ENCODE results near the gene OR5J2. TPM values are rescaled to one million over a fixed set of nuclear protein-coding genes. Genes with fewer than 3 reads are reported as not detected.
"Not testable (repeated sequence)": the region's sequence is repeated elsewhere in the genome, so short reads cannot be mapped to it uniquely, and the experiment has no call there.

The OR5J2 gene
- not detected for total RNA-seq
- not detected for polyA plus RNA-seq
- long read RNA-seq, donor 1: 0 reads
- long read RNA-seq, donor 2: 0 reads
- long read RNA-seq, donor 3: 0 reads
- long read RNA-seq, donor 4: 0 reads
- long read RNA-seq, donor 5: 0 reads
- long read RNA-seq, donor 6: 0 reads
- long read RNA-seq, donor 7: 0 reads
- long read RNA-seq, donor 8: 0 reads
- long read RNA-seq, donor 9: 0 reads
- long read RNA-seq, donor 10: 0 reads

DNA sequence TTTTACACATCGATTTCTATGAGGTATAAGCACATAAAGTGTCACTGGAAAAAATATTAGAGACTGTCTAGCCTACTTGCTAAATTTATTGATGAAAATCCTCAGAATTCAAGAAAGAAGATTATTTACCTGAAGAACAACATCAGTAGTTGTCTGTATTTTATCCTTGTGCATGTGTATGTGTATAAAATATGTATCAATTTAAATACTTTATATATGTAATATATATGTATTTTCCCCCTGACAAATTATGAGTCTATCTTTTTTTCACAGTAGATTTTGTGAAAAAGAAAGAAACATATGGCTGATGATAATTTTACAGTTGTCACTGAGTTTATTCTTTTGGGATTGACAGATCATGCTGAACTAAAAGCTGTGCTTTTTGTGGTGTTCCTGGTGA is at the start of gene OR5J2:
Gene OR5J2 (plus strand): TSS at position 301 of the 400 bp plus-strand sequence. CDS start 0 bp downstream, at position 301.
- TF ChIP-seq CTCF (IDR thresholded peaks at IDR 0.05): no peak
- no peak for TF ChIP-seq POLR2AphosphoS5 (IDR thresholded peaks at IDR 0.05)
- TF ChIP-seq POLR2A (IDR thresholded peaks at IDR 0.05): no peak
- TF ChIP-seq EP300 (IDR thresholded peaks at IDR 0.05): no peak
- Histone ChIP-seq H3K4me1 (no peaks in the 10 kb centered on the region), H3K27ac (no peak within 1 kb of the TSS), H3K27me3 (no peaks in the 10 kb centered on the region), H3K4me3 (no peak within 1 kb of the TSS), H3K9me3 (peaks cover 0 to 22% (median 13%) of the 10 kb centered on the region in 4 donors), H3K36me3 (no peaks in the 10 kb centered on the region)
- DNase-seq: no peak
- intact Hi-C loops (cut with DNase I; ENCODE audit: low total_unique reads): no loop called here
- whole genome bisulfite sequencing, 5 donors: 57 to 74% (median 60%) methylated on average over 1 of the region's 1 CpG

GRCh38 chr11:56140151-56140661 is 36.2 kb upstream of the OR5J2 start, which contains the start of gene OR8J3:
TSS of gene OR8J3 (minus strand) at chr11:56140201. CDS start at chr11:56137718, 2,483 bp downstream.
- Histone ChIP-seq H3K4me1 (no peaks in the 10 kb centered on the region), H3K27ac (no peak within 1 kb of the TSS), H3K4me3 (no peak within 1 kb of the TSS), H3K9me3 (peaks cover 0 to 17% (median 0%) of the 10 kb centered on the region in 4 donors), H3K36me3 (no peaks in the 10 kb centered on the region), H3K27me3 (no peaks in the 10 kb centered on the region)
- no peak for DNase-seq
- intact Hi-C loops (cut with DNase I; ENCODE audit: low total_unique reads): no loop called here
- TF ChIP-seq CTCF (IDR thresholded peaks at IDR 0.05) (no peak), POLR2AphosphoS5 (IDR thresholded peaks at IDR 0.05) (no peak), POLR2A (IDR thresholded peaks at IDR 0.05) (no peak), EP300 (IDR thresholded peaks at IDR 0.05) (no peak)

DNA sequence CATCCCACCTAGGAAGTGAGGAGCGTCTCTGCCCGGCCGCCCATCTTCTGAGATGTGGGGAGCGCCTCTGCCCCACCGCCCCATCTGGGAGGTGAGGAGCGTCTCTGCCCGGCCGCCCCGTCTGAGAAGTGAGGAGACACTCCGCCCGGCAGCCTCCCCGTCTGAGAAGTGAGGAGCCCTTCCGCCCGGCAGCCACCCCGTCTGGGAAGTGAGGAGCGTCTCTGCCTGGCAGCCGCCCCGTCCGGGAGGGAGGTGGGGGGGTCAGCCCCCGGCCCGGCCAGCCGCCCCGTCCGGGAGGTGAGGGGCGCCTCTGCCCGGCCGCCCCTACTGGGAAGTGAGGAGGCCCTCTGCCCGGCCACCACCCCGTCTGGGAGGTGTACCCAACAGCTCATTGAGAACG is 32.7 kb upstream of the OR5J2 start:
- WGBS, 5 donors: 95 to 98% (median 95%) methylated on average over 9 to 30 of the region's 30 CpGs
- H3K36me3 ChIP-seq; H3K27me3 ChIP-seq; DNase-seq; intact Hi-C loops (cut with DNase I; ENCODE audit: low total_unique reads); H3K4me1 ChIP-seq; H3K27ac ChIP-seq; H3K4me3 ChIP-seq: not testable (repeated sequence)
- H3K9me3 ChIP-seq: peaks cover 0 to 13% (median 0%) of the 10 kb centered on the region in 4 donors

DNA sequence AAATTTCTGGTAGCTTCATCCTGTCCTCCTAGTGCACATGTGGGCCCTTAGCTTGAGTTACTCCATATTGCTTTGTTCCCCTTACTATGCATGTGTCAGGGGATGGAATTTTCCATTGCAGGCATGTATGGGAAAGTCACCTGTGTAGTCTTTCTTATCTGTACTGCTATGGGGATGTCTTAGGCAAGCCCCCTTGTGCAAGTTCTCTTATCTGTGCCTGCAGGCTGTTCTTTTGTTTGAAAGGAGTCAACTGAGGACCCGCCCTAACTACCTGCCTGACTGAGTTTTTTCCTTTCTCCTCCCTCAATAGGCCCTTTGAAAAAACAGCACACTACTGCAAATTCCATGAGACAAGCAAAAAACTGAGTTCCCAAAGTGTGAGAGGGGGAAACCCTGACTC is 25.0 kb upstream of the OR5J2 start:
- Histone ChIP-seq H3K27ac (no peak overlapping the region), H3K4me1 (no peaks in the 10 kb centered on the region), H3K9me3 (peaks cover 0 to 66% (median 28%) of the 10 kb centered on the region in 4 donors), H3K4me3 (no peak overlapping the region), H3K27me3 (no peaks in the 10 kb centered on the region), H3K36me3 (no peaks in the 10 kb centered on the region)
- intact Hi-C loops (cut with DNase I; ENCODE audit: low total_unique reads): no loop called here
- DNase-seq: no peak
- 31 to 76% (median 58%) methylated on average over 1 of the region's 1 CpG for WGBS, 5 donors
- TF ChIP-seq POLR2A (IDR thresholded peaks at IDR 0.05) (no peak), POLR2AphosphoS5 (IDR thresholded peaks at IDR 0.05) (no peak), EP300 (IDR thresholded peaks at IDR 0.05) (no peak), CTCF (IDR thresholded peaks at IDR 0.05) (no peak)

DNA sequence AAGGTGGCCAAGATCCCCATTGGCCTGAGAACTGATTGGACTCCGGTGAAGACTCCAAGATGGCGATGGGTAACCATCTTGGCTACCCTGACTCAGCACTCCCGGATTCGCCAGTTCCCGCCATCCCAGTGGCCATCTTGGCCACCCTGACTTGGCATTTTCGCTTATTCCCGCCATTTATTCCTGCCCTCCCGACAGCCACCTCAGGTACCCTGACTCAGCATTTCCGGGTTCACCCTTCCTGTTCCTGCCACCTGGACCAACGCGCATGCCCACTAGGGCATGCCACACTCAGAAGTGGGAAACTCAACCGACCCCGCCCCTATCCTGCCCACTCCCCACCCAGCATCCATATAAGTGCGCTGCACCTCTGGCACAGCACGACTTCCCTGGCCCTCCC is 24.1 kb upstream of the OR5J2 start:
- Histone ChIP-seq H3K4me3 (no peak overlapping the region), H3K27ac (no peak overlapping the region), H3K9me3 (peaks cover 0 to 70% (median 33%) of the 10 kb centered on the region in 4 donors), H3K4me1 (no peaks in the 10 kb centered on the region), H3K36me3 (no peaks in the 10 kb centered on the region), H3K27me3 (no peaks in the 10 kb centered on the region)
- no peak for TF ChIP-seq CTCF (IDR thresholded peaks at IDR 0.05)
- TF ChIP-seq POLR2AphosphoS5 (IDR thresholded peaks at IDR 0.05): no peak
- TF ChIP-seq POLR2A (IDR thresholded peaks at IDR 0.05): no peak
- TF ChIP-seq EP300 (IDR thresholded peaks at IDR 0.05): no peak
- whole genome bisulfite sequencing, 5 donors: 92 to 97% (median 93%) methylated on average over 15 of the region's 15 CpGs
- DNase-seq: no peak
- intact Hi-C loops (cut with DNase I; ENCODE audit: low total_unique reads): no loop called here

Measured in stomach (tissue), 19 donors.